Measurements from ENCODE around the gene TIGD6. TPM values are rescaled to one million over a fixed set of nuclear protein-coding genes. Genes with fewer than 3 reads are reported as not detected.

Gene TIGD6
- total RNA-seq, 1 donor from 2014 or later = 4.1 TPM

GRCh38 chr5:149988126-149988525 is 12.3 kb downstream of the TIGD6 start:
- H3K4me3 ChIP-seq (ENCODE audit: low read depth, low read length) = no peak overlapping the region
- TF ChIP-seq, protein P1, sequence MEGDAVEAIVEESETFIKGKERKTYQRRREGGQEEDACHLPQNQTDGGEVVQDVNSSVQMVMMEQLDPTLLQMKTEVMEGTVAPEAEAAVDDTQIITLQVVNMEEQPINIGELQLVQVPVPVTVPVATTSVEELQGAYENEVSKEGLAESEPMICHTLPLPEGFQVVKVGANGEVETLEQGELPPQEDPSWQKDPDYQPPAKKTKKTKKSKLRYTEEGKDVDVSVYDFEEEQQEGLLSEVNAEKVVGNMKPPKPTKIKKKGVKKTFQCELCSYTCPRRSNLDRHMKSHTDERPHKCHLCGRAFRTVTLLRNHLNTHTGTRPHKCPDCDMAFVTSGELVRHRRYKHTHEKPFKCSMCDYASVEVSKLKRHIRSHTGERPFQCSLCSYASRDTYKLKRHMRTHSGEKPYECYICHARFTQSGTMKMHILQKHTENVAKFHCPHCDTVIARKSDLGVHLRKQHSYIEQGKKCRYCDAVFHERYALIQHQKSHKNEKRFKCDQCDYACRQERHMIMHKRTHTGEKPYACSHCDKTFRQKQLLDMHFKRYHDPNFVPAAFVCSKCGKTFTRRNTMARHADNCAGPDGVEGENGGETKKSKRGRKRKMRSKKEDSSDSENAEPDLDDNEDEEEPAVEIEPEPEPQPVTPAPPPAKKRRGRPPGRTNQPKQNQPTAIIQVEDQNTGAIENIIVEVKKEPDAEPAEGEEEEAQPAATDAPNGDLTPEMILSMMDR (IDR thresholded peaks at IDR 0.05; ENCODE audit: insufficient read depth, low read length, poor library complexity, severe bottlenecking) = no peak

DNA sequence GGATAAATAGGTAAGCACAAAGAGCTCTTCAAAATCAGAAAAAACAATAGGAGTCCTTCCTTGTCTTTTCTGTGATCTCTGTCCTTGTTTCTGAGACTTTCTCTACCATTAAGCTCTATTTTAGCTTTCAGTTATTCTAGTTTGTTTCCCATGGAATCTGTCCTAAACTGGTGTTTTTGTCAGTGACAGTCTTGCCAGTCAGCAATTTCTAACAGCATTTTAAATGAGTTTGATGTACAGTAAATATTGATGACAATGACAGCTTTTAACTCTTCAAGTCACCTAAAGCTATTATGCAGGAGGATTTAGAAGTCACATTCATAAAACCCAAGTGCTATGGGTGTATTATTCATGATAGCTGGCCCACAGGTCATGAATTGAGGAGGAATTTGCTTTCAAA is 17.9 kb downstream of the TIGD6 start:
- Histone ChIP-seq H3K36me3 (ENCODE audit: control insufficient read depth, insufficient read depth, low read length) (peaks cover 5% of the 10 kb centered on the region), H3K4me3 (ENCODE audit: low read depth, low read length) (no peak overlapping the region), H3K27me3 (ENCODE audit: control insufficient read depth, insufficient read depth, low read length) (no peaks in the 10 kb centered on the region)
- TF ChIP-seq, protein P1 (IDR thresholded peaks at IDR 0.05; ENCODE audit: insufficient read depth, low read length, poor library complexity, severe bottlenecking) = no peak
- DNase-seq (ENCODE audit: low read depth) = no peak

More at GRCh38 chr5:149988126-149988525, 12.3 kb downstream of the TIGD6 start:
- no peak for DNase-seq (ENCODE audit: low read depth)
- Histone ChIP-seq H3K27me3 (ENCODE audit: control insufficient read depth, insufficient read depth, low read length) (no peaks in the 10 kb centered on the region), H3K36me3 (ENCODE audit: control insufficient read depth, insufficient read depth, low read length) (no peaks in the 10 kb centered on the region)

GRCh38 chr5:149981206-149981605 is 19.2 kb downstream of the TIGD6 start:
- no peak for DNase-seq (ENCODE audit: low read depth)
- Histone ChIP-seq H3K27me3 (ENCODE audit: control insufficient read depth, insufficient read depth, low read length) (no peaks in the 10 kb centered on the region), H3K36me3 (ENCODE audit: control insufficient read depth, insufficient read depth, low read length) (peaks cover 5% of the 10 kb centered on the region), H3K4me3 (ENCODE audit: low read depth, low read length) (no peak overlapping the region)
- TF ChIP-seq, protein P1 (IDR thresholded peaks at IDR 0.05; ENCODE audit: insufficient read depth, low read length, poor library complexity, severe bottlenecking) = no peak

DNA sequence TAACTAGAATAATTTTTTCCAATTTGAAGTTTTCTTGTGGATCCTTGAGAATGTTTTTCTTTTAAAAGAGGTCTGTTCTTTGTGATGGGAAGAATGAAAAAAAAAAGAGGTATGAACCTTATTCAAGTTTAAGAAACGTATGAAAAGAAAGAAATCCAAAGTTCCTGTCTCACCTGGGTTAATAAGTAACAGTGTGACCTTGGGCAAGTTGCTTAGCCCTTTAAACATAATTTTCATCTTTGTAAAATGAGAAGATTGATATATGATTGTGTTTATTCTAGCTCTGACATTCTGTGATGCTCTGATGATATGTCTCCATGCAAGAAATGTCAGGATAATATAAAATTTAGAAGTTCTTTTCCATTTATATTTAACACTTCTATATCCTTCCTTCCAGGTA is 20.6 kb downstream of the TIGD6 start:
- DNase-seq (ENCODE audit: low read depth) = no peak
- Histone ChIP-seq H3K4me3 (ENCODE audit: low read depth, low read length) (no peak overlapping the region), H3K27me3 (ENCODE audit: control insufficient read depth, insufficient read depth, low read length) (no peaks in the 10 kb centered on the region), H3K36me3 (ENCODE audit: control insufficient read depth, insufficient read depth, low read length) (peaks cover 5% of the 10 kb centered on the region)
- TF ChIP-seq, protein P1 (IDR thresholded peaks at IDR 0.05; ENCODE audit: insufficient read depth, low read length, poor library complexity, severe bottlenecking) = no peak

GRCh38 chr5:149975409-149975808 is 25.0 kb downstream of the TIGD6 start:
- TF ChIP-seq, protein P1 (IDR thresholded peaks at IDR 0.05; ENCODE audit: insufficient read depth, low read length, poor library complexity, severe bottlenecking) = no peak
- Histone ChIP-seq H3K36me3 (ENCODE audit: control insufficient read depth, insufficient read depth, low read length) (peaks cover 2% of the 10 kb centered on the region), H3K27me3 (ENCODE audit: control insufficient read depth, insufficient read depth, low read length) (no peaks in the 10 kb centered on the region), H3K4me3 (ENCODE audit: low read depth, low read length) (no peak overlapping the region)
- DNase-seq (ENCODE audit: low read depth) = no peak

- no peak for DNase-seq (ENCODE audit: low read depth)
- TF ChIP-seq, protein P1 (IDR thresholded peaks at IDR 0.05; ENCODE audit: insufficient read depth, low read length, poor library complexity, severe bottlenecking) = no peak
- Histone ChIP-seq H3K4me3 (ENCODE audit: low read depth, low read length) (no peak overlapping the region), H3K27me3 (ENCODE audit: control insufficient read depth, insufficient read depth, low read length) (no peaks in the 10 kb centered on the region), H3K36me3 (ENCODE audit: control insufficient read depth, insufficient read depth, low read length) (no peaks in the 10 kb centered on the region)
These were observed 31.1 kb downstream of the TIGD6 start for GRCh38 chr5:149969181-149969930.
